HUES64 (cell line): Measurements from ENCODE around the gene RPS23. TPM values are rescaled to one million over a fixed set of nuclear protein-coding genes. Genes with fewer than 3 reads are reported as not detected.

Experiments
- H3K27ac ChIP-seq: 2 replicates; pipeline ENCODE4 v1.7.0; 2013; ENCODE audit warnings: low read depth, low read length, inconsistent platforms
- H3K27me3 ChIP-seq: 2 replicates; pipeline ENCODE4 v1.6.1; 2013; ENCODE audit warnings: mild to moderate bottlenecking, low read length; ENCODE audit not compliant: insufficient read depth
- H3K36me3 ChIP-seq: 2 replicates; pipeline ENCODE4 v1.6.1; 2013; ENCODE audit warnings: mild to moderate bottlenecking, low read length; ENCODE audit not compliant: insufficient read depth
- H3K4me1 ChIP-seq: 2 replicates; pipeline ENCODE4 v1.6.1; 2013; ENCODE audit warnings: mild to moderate bottlenecking, low read length, moderate library complexity; ENCODE audit not compliant: insufficient read depth
- H3K4me3 ChIP-seq: 2 replicates; pipeline ENCODE4 v1.5.1; 2013; ENCODE audit warnings: mild to moderate bottlenecking, low read length, moderate library complexity
- H3K9ac ChIP-seq: 2 replicates; pipeline ENCODE4 v1.6.1; 2013; ENCODE audit warnings: mild to moderate bottlenecking, low read depth, low read length
- H3K9me3 ChIP-seq: 2 replicates; pipeline ENCODE4 v1.6.1; 2013; ENCODE audit warnings: low read depth, low read length; ENCODE audit not compliant: insufficient read depth
- WGBS: fragments of 150-250, 120-280 bp; methylation state at CpG from one replicate; pipeline ENCODE4 v1.1.7; 2013; ENCODE audit warnings: missing lambda C conversion rate; 5-methylcytosine and 5-hydroxymethylcytosine counted together
- polyA plus RNA-seq, 2 experiments: library from polyadenylated mRNA; stranded (reverse); fragments of 50-300 nt; gene quantifications; one replicate each; pipeline ENCODE4 v1.2.3, GENCODE V29; 2013

Gene RPS23
- 2,526 TPM for polyA plus RNA-seq (2013, experiment 1 of 2)
- 2,670 TPM for polyA plus RNA-seq (2013, experiment 2 of 2)

DNA sequence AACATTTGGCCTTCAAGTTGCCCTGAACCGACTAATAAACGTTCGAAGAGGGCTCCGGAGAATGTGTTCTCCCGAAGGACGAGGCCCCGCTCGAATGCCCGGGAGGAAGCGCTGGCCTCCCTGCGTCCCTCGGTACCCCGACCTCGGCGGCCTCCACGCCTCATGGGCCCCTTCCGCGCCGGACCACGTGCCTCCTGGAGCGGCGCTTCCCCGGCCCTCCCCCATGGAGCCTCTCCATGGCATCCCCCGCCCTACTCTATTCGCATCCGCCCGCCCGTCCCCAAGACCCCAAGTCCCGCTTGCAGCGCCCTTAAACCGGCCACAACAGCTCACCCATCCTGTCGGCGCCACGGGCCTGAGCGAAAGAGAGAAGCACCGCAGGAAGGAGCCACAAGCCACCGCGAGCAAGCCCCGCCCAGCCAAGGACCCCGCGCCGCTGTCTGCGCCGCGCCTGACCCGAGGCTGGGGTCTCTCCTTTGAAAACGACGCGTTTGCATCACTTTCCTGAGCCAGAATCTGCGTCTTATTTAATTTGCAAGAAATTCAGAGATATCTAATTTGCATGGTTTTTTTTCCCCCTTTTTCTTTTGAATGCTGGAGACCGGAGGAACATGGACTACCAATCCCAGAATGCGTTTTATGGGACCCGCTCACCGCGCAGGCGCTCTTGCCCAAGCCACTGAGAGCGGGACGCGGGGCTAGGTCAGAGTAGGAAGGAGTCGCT, at the start of gene RPS23:
Gene RPS23, minus strand, starts transcription at position 368 of the 724 bp plus-strand sequence. Its CDS starts 31 bp downstream, at position 337.
- Histone ChIP-seq H3K4me3 (peak within 1 kb of the TSS; percentile 98), H3K4me1 (peaks cover 25% of the 10 kb centered on the region), H3K27ac (peak within 1 kb of the TSS; percentile 94), H3K36me3 (peaks cover 38% of the 10 kb centered on the region), H3K9me3 (no peaks in the 10 kb centered on the region), H3K27me3 (no peaks in the 10 kb centered on the region), H3K9ac (peak within 1 kb of the TSS; percentile 100)
- WGBS = under 1% methylated on average over 60 of the region's 60 CpGs

DNA sequence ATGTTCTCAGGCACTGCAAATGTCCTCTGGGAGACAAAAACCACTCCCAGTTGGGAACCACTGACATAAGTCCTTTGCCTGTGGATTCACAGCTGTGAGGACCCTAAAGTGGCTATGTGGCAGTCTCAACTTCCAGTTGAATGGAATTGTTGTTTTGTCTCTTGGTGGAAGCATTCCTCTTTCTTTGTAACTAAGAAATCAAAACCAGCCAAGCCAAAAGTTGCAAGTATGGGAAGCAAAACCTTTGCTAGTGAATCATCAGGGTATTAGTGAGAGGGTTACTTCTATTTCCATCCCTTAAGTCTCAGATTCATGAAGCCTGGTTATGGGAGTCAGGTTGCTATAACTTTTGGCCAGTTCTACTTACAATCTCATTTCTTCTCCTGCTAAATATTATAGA, 49.8 kb upstream of the RPS23 start:
- Histone ChIP-seq H3K4me3 (no peak overlapping the region), H3K27me3 (no peaks in the 10 kb centered on the region), H3K9ac (no peak overlapping the region), H3K27ac (no peak overlapping the region), H3K4me1 (no peaks in the 10 kb centered on the region), H3K9me3 (peaks cover 10% of the 10 kb centered on the region), H3K36me3 (no peaks in the 10 kb centered on the region)

DNA sequence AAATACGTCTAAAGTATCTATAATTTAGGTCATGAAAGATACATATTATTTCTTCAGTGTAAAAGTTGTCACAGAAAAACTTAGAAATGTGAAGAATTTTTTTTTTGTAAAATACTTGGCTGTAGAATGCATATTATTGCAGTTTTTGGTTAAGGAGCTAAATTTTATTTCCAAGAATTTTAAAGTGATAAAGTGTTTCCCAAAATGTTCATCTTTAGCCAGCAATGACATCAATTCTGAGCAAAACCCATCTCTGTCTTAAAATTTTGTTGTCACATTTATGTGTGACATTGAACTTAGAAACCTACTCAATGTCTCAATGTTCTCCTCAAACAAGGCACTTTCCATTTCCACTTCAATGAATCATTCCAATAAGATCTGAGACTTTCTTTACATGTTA, 47.8 kb upstream of the RPS23 start:
- no peak overlapping the region for H3K27ac ChIP-seq
- H3K4me1 ChIP-seq = no peaks in the 10 kb centered on the region
- WGBS = no CpG with 5 or more reads among the region's 1 CpG
- no peaks in the 10 kb centered on the region for H3K36me3 ChIP-seq
- H3K9me3 ChIP-seq = peaks cover 10% of the 10 kb centered on the region
- no peak overlapping the region for H3K4me3 ChIP-seq
- no peaks in the 10 kb centered on the region for H3K27me3 ChIP-seq
- H3K9ac ChIP-seq = no peak overlapping the region

DNA sequence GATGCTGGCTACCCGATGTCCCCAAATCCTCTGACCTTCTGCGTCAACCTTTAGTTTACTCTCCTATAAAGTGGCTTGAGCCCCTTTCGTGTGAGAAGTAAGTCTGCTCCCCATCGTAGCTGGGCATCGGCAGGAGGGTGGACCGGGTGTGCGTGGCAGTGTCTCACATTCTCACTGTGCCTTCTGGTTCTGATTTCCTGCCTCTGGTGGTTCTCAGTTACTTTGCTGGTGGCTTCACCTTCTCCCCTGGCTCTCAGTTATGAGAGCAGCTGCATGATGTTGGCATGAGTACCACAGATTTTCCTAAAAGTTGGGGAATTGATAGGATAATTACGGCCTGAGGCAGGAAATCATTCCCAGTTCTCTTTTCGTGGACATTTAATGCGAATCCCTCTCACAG, 47.0 kb upstream of the RPS23 start:
- Histone ChIP-seq H3K9ac (no peak overlapping the region), H3K4me1 (no peaks in the 10 kb centered on the region), H3K27me3 (no peaks in the 10 kb centered on the region), H3K9me3 (peaks cover 10% of the 10 kb centered on the region), H3K27ac (no peak overlapping the region), H3K36me3 (no peaks in the 10 kb centered on the region), H3K4me3 (no peak overlapping the region)
- WGBS = 95% methylated on average over 10 of the region's 10 CpGs

DNA sequence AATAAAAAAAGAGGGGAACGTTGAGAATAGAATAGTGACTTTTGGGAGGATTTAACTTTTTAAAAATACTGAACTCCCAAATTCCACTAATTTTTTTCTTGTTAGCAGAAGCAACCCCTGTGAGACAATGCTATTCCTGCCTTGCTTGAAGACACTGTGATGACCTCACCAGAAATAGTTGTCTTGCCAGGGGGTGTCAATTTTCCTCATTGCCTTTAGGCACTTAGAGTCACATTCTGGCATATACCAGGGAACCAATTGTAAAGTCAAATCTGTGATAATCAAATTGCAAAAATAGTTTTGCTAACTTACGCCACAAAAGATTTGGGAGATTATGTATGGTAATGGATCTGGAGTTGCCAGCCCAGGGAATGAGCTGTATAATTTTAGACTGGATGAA, 42.8 kb upstream of the RPS23 start:
- 94% methylated on average over 1 of the region's 2 CpGs for WGBS
- no peak overlapping the region for H3K27ac ChIP-seq
- no peak overlapping the region for H3K9ac ChIP-seq
- H3K4me1 ChIP-seq = no peaks in the 10 kb centered on the region
- H3K36me3 ChIP-seq = no peaks in the 10 kb centered on the region
- H3K27me3 ChIP-seq = no peaks in the 10 kb centered on the region
- H3K4me3 ChIP-seq = no peak overlapping the region
- no peaks in the 10 kb centered on the region for H3K9me3 ChIP-seq

DNA sequence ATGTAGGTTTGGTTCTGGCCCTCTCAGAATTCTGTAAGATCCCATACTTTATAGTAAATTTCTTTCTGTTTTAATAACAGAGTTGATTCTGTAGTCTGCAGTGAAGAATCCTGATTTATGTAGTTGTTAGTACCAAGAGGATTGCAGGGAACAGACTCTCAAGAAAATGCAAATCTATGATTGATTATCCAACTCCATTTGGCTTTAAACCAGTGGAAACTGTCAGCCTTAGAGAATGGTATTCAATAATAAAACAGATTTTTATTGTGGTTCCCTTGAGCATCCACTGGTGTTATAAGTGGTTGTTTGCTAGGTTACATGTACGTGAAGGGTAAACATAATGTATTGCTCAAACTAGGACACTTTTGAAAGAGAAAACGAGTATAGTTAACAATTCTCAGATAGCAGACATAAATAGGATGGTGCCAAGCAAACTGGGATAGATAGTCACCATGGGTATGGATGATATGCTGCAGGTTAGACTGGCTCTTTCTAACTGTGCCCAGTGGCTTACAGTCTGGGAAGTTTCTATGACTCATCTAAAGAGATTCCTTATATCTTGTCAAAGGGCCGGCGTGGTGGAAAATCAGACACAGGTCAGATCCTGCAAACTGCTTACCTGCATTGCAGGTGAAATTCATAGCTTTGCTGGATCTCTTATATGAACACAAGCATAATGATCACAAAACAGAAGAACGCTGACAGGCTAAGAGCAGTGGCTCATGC, 41.7 kb upstream of the RPS23 start:
- no peak overlapping the region for H3K27ac ChIP-seq
- no peak overlapping the region for H3K9ac ChIP-seq
- H3K4me3 ChIP-seq = no peak overlapping the region
- no peaks in the 10 kb centered on the region for H3K9me3 ChIP-seq
- no peaks in the 10 kb centered on the region for H3K36me3 ChIP-seq
- H3K27me3 ChIP-seq = no peaks in the 10 kb centered on the region
- H3K4me1 ChIP-seq = no peaks in the 10 kb centered on the region
- 96% methylated on average over 5 of the region's 5 CpGs for WGBS

DNA sequence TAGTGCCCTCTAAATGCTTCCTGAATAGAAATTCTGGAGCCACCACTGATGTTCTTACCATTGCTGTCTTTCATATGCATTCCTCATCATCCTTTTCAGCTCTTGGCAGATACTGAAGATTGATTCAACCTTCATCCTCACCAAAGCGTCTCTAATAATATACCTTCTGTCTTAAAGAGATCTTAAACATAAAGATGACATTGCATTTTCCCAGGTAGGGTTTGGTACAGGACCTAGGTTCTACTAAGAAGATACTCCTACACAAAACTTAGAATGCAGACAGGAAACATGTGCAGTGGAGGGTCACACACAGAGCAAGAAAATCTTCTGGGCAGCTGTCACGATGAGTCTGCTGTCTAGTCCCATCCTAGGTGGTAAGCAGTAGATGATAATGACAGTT, 41.0 kb upstream of the RPS23 start:
- Histone ChIP-seq H3K27me3 (no peaks in the 10 kb centered on the region), H3K4me3 (no peak overlapping the region), H3K36me3 (no peaks in the 10 kb centered on the region), H3K9me3 (no peaks in the 10 kb centered on the region), H3K27ac (no peak overlapping the region), H3K9ac (no peak overlapping the region), H3K4me1 (no peaks in the 10 kb centered on the region)
- WGBS = 89% methylated on average over 2 of the region's 2 CpGs

DNA sequence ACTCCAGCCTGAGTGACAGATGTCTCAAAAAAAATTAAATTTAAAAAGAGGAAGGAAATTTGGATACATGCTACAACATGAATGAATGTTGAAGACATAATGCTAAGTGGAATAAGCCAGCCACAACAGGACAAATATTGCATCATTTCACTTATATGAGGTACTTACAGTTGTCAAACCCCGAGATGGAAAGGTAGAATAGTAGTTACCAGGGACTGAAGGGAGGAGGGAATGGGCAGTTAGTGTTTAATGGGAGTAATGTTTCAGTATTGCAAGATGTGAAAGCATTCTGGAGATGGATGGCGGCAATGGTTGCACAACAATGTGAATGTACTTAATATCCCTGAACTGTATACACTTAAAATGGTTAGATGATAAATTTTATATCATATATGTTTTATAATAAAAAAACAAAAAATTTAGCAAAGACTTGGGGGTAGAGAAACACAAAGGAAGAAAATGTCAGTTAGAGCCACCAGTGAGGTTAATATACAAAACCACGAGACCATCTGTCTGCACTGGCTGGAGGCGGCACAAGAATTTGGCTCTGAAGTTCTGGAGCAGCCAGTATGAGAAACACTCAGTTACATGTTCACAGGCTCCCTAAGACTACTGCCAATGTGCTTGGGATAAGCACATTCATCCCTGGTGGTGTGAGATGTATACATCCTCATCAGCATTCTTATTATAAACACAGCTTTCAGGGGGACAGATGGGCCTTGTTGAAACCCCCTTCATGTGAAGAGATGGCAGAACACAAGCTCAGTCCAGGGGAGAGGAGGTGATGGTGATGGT, 37.0 kb upstream of the RPS23 start:
- Histone ChIP-seq H3K9me3 (no peaks in the 10 kb centered on the region), H3K9ac (no peak overlapping the region), H3K4me1 (peaks cover 9% of the 10 kb centered on the region), H3K36me3 (no peaks in the 10 kb centered on the region), H3K27me3 (no peaks in the 10 kb centered on the region), H3K27ac (no peak overlapping the region), H3K4me3 (no peak overlapping the region)
- 95% methylated on average over 4 of the region's 4 CpGs for WGBS

DNA sequence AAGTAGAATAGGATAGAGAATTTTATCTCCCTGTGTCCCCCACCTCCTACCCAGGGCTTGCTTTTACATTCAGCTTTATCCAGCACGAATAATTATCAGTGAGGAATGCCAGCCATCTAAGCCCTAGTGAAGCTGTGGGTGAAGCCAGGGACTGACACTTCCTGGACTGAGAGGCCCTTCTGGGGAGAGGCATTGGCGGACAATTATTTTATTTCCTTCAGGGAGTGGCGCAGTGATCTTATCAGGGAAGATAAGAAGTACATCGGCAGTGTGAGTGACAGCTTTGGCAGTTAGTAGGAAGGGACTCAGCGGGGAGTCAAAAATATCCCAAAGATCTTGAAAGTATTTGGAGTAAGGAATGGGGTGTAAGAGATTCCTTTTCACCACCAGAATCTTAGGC, 34.9 kb upstream of the RPS23 start:
- H3K27ac ChIP-seq = no peak overlapping the region
- peaks cover 9% of the 10 kb centered on the region for H3K4me1 ChIP-seq
- H3K9me3 ChIP-seq = peaks cover 9% of the 10 kb centered on the region; the same call in 1 of the 2 replicates
- 82% methylated on average over 5 of the region's 5 CpGs for WGBS
- 0 out of 2 replicates have a peak, but pooled peaks cover 3% of the 10 kb centered on the region for H3K36me3 ChIP-seq
- no peak overlapping the region for H3K4me3 ChIP-seq
- no peak overlapping the region for H3K9ac ChIP-seq
- H3K27me3 ChIP-seq = no peaks in the 10 kb centered on the region

DNA sequence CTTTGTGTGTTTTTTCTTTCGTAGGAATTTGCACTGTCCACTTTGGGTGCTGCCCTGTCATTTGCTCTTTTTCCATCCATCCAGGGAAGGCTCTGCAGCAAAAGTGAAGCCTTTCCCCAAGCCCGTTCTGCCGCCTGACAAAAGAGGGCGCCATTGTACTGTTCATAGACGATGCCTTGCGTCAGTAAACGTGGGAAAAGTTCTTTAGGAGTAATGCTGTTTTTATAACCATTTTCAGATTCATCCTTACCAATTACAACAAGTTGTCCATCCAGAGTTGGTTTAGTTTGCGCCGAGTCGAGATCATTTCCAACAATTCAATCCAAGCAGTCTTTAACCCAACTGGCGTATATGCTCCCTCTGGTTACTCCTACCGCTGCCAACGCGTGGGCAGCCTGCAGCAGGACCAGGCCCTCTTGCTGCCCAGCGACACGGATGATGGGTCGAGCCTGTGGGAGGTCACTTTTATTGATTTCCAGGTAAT, 34.3 kb upstream of the RPS23 start:
- Histone ChIP-seq H3K27ac (no peak overlapping the region), H3K4me3 (no peak overlapping the region), H3K9me3 (peaks cover 9% of the 10 kb centered on the region; the same call in 1 of the 2 replicates), H3K27me3 (no peaks in the 10 kb centered on the region), H3K4me1 (peaks cover 9% of the 10 kb centered on the region), H3K36me3 (0 out of 2 replicates have a peak, but pooled peaks cover 3% of the 10 kb centered on the region), H3K9ac (no peak overlapping the region)
- 45% methylated on average over 17 of the region's 17 CpGs for WGBS

DNA sequence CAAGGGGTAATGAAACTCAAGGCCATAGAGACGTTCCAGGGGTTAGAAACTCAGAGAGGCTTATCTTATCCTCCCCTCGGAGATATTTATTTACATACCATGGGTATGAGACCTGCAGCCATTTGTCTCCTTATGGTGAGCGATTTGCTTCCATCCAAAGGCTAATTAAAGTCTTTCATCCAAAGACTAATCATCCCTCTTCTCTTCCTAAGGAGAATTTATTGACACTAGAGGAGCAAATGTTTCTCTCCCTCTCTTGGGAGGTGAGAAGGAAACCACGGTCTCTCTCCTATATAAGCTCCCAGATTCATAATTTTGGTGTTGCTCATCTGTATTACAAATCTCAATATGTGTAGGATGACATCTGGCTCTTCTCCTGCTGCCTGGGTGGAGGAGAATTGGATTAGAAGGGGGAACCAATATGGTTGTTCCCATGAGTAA, 31.0 kb upstream of the RPS23 start:
- H3K9me3 ChIP-seq = peaks cover 9% of the 10 kb centered on the region; the same call in 1 of the 2 replicates
- no peak overlapping the region for H3K4me3 ChIP-seq
- no peak overlapping the region for H3K27ac ChIP-seq
- no peak overlapping the region for H3K9ac ChIP-seq
- H3K36me3 ChIP-seq = 0 out of 2 replicates have a peak, but pooled peaks cover 3% of the 10 kb centered on the region
- H3K4me1 ChIP-seq = peaks cover 24% of the 10 kb centered on the region
- 92% methylated on average over 3 of the region's 4 CpGs for WGBS
- H3K27me3 ChIP-seq = no peaks in the 10 kb centered on the region
